Tibial nerve (tissue), 4 donors: Measurements from ENCODE around the gene ANKS1A. TPM values are rescaled to one million over a fixed set of nuclear protein-coding genes. Genes with fewer than 3 reads are reported as not detected.

Experiments used
- DNase-seq, 2 donors: peaks; one replicate each; pipeline ENCODE4 v3.0.0-alpha.2; 2019; ENCODE audit warnings: low spot score in 2 of 2
- H3K27ac ChIP-seq, 4 donors: fragments of 200-600 bp; sonication (generic) in 3 of 4; one replicate each; pipeline ENCODE4 v1.5.1; 2017 to 2019; ENCODE audit warnings: mild to moderate bottlenecking in 1 of 4
- H3K27me3 ChIP-seq, 2 donors: fragments of 200-600 bp; sonication (generic) in 1 of 2; one replicate each; pipeline versions ENCODE4 v1.5.1 to v1.6.0; 2017 to 2019
- H3K36me3 ChIP-seq, 3 donors: fragments of 200-600 bp; sonication (generic); one replicate each; pipeline ENCODE4 v1.5.1; 2018 to 2019
- H3K4me1 ChIP-seq, 4 donors: fragments of 200-600 bp; sonication (generic) in 3 of 4; one replicate each; pipeline ENCODE4 v1.5.1; 2017 to 2019
- H3K4me3 ChIP-seq, 4 donors: fragments of 200-600 bp; sonication (generic) in 3 of 4; one replicate each; pipeline ENCODE4 v1.5.1; 2017 to 2019; ENCODE audit warnings: mild to moderate bottlenecking in 1 of 4, moderate library complexity in 1 of 4
- H3K9me3 ChIP-seq, 4 donors: fragments of 200-600 bp; sonication (generic) in 3 of 4; one replicate each; pipeline ENCODE4 v1.5.1; 2017 to 2019
- CTCF ChIP-seq, 5 experiments: fragments of 200-600 bp in 3 of 5; fragments of 450-650 bp in 2 of 5; sonication (generic) in 3 of 5; IDR thresholded peaks; one replicate each; pipeline ENCODE4 v1.5.1; 2016 to 2019; ENCODE audit warnings: antibody characterized with exemption in 5 of 5, mild to moderate bottlenecking in 3 of 5, moderate library complexity in 2 of 5
- EP300 ChIP-seq, 2 donors: sonication (generic); formaldehyde crosslinking; IDR thresholded peaks; one replicate each; pipeline ENCODE4 v1.6.1; 2017; ENCODE audit warnings: antibody characterized with exemption in 2 of 2, mild to moderate bottlenecking in 1 of 2
- POLR2A ChIP-seq, 2 donors: fragments of 450-650 bp; IDR thresholded peaks; one replicate each; pipeline ENCODE4 v1.6.1; 2017; ENCODE audit warnings: antibody characterized with exemption in 2 of 2, mild to moderate bottlenecking in 2 of 2, moderate library complexity in 2 of 2
- WGBS, 2 donors: methylation state at CpG; one replicate each; pipeline ENCODE4 v1.1.5; 2018; 5-methylcytosine and 5-hydroxymethylcytosine counted together
- total RNA-seq, 4 donors: library from RNA; depleted of rRNA; stranded (reverse); fragments of >200 nt; gene quantifications; one replicate each; pipeline ENCODE4 v1.1.0, GENCODE V29; 2016

The ANKS1A gene
- total RNA-seq, 4 donors from 2014 or later = 39.3 to 55.9 (median 44.0) TPM

GRCh38 chr6:34957231-34957783 lies 68.3 kb downstream of the ANKS1A start:
- Histone ChIP-seq H3K27ac (no peak overlapping the region), H3K4me1 (peaks cover 0 to 56% (median 25%) of the 10 kb centered on the region in 4 donors), H3K4me3 (no peak overlapping the region), H3K9me3 (no peaks in the 10 kb centered on the region), H3K27me3 (no peaks in the 10 kb centered on the region), H3K36me3 (no peaks in the 10 kb centered on the region)
- WGBS, 2 donors = 14 to 28% methylated on average over 2 of the region's 2 CpGs
- TF ChIP-seq POLR2A (IDR thresholded peaks at IDR 0.05) (no peak), CTCF (IDR thresholded peaks at IDR 0.05) (no peak), EP300 (IDR thresholded peaks at IDR 0.05) (no peak)
- no peak for DNase-seq

GRCh38 chr6:34958734-34959133 lies 69.7 kb downstream of the ANKS1A start:
- H3K36me3 ChIP-seq = no peaks in the 10 kb centered on the region
- TF ChIP-seq POLR2A (IDR thresholded peaks at IDR 0.05) (no peak), EP300 (IDR thresholded peaks at IDR 0.05) (peak in 1 of 2 donors; percentile 60), CTCF (IDR thresholded peaks at IDR 0.05) (no peak)
- H3K9me3 ChIP-seq = no peaks in the 10 kb centered on the region
- peaks cover 0 to 43% (median 14%) of the 10 kb centered on the region in 4 donors for H3K4me1 ChIP-seq
- H3K4me3 ChIP-seq = no peak overlapping the region
- no peak for DNase-seq
- peak overlapping the region in 1 of 4 donors; percentile 9 for H3K27ac ChIP-seq
- H3K27me3 ChIP-seq = no peaks in the 10 kb centered on the region
- WGBS, 2 donors = 56 to 67% methylated on average over 2 of the region's 2 CpGs

GRCh38 chr6:34959224-34959623 lies 70.2 kb downstream of the ANKS1A start:
- H3K27me3 ChIP-seq = no peaks in the 10 kb centered on the region
- no peaks in the 10 kb centered on the region for H3K36me3 ChIP-seq
- H3K27ac ChIP-seq = peak overlapping the region in 1 of 4 donors; percentile 9
- H3K4me3 ChIP-seq = no peak overlapping the region
- DNase-seq = no peak
- TF ChIP-seq EP300 (IDR thresholded peaks at IDR 0.05) (no peak), POLR2A (IDR thresholded peaks at IDR 0.05) (no peak), CTCF (IDR thresholded peaks at IDR 0.05) (no peak)
- H3K4me1 ChIP-seq = peaks cover 0 to 43% (median 11%) of the 10 kb centered on the region in 4 donors
- no peaks in the 10 kb centered on the region for H3K9me3 ChIP-seq

- Histone ChIP-seq H3K4me1 (peaks cover 0 to 53% (median 15%) of the 10 kb centered on the region in 4 donors), H3K27ac (no peak overlapping the region), H3K36me3 (no peaks in the 10 kb centered on the region), H3K9me3 (no peaks in the 10 kb centered on the region), H3K4me3 (no peak overlapping the region), H3K27me3 (no peaks in the 10 kb centered on the region)
- TF ChIP-seq CTCF (IDR thresholded peaks at IDR 0.05) = no peak
- TF ChIP-seq POLR2A (IDR thresholded peaks at IDR 0.05) = no peak
- no peak for TF ChIP-seq EP300 (IDR thresholded peaks at IDR 0.05)
- WGBS, 2 donors = 66 to 79% methylated on average over 2 of the region's 2 CpGs
- DNase-seq = no peak
Measured at GRCh38 chr6:34961082-34961481, 72.0 kb downstream of the ANKS1A start.

GRCh38 chr6:34961574-34961973 lies 72.5 kb downstream of the ANKS1A start:
- H3K27ac ChIP-seq = peak overlapping the region in 1 of 4 donors; percentile 43
- H3K4me1 ChIP-seq = peaks cover 0 to 49% (median 15%) of the 10 kb centered on the region in 4 donors
- no peak overlapping the region for H3K4me3 ChIP-seq
- no peak for TF ChIP-seq EP300 (IDR thresholded peaks at IDR 0.05)
- TF ChIP-seq POLR2A (IDR thresholded peaks at IDR 0.05) = no peak
- TF ChIP-seq CTCF (IDR thresholded peaks at IDR 0.05) = no peak
- no peaks in the 10 kb centered on the region for H3K9me3 ChIP-seq
- no peak for DNase-seq
- 67 to 69% methylated on average over 7 of the region's 7 CpGs for WGBS, 2 donors
- no peaks in the 10 kb centered on the region for H3K36me3 ChIP-seq
- no peaks in the 10 kb centered on the region for H3K27me3 ChIP-seq
